Measurements from ENCODE around the gene ARHGEF1.

Gene ARHGEF1

DNA sequence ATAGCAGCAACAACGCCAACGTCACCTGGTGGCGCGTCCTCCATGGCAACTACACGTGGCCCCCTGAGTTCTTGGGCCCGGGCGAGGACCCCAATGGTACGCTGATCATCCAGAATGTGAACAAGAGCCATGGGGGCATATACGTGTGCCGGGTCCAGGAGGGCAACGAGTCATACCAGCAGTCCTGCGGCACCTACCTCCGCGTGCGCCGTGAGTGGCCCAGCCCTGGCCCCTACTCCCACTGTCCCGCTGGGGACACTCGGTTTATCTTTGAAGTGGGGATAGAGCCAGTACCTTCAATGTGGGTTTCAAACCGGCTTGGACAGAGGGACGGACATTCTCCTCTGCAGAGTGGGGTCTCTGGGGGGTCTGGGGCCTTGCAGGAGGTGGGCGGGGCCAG, 3.9 kb upstream of the ARHGEF1 start:
- FAIRE-seq = no peak

DNA sequence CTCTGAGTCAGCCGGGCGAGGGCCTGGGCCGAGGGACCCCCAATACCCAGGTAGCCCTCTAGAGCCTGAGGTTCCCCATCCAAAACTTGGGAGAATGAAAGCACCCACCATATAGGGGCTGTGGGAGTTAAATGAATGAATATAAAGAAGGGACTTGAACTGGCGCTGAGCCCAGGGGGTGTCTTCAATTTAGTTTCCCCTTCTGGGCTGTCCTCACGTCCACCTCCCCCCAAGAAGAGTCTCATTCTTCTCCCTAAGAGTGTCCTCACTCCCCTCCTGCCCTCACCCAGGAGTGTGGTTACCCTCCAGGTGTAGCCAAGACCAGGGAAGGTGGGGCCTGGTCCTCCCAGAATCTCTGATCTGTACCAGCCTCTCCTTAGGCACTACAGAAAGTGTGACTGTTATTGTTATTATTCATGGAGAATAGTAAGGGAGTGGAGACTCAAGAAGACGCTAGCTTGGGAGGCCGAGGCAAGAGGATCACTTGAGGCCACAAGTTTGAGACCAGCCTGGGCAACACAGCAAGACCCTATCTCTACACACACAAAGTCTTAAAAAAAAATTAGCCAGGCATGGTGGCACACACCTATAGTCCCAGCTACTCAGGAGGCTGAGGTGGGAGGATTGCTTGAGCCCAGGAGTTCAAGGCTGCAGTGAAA, 3.2 kb upstream of the ARHGEF1 start:
- DNase-seq (ENCODE audit: extremely low spot score, insufficient read length, low read depth) (no peak), FAIRE-seq (no peak)

More for the DNA sequence above, 3.9 kb upstream of the ARHGEF1 start:
- no peak for DNase-seq (ENCODE audit: extremely low spot score, insufficient read length, low read depth)

GRCh38 chr19:41880329-41880708, 2.7 kb upstream of the ARHGEF1 start:
- DNase-seq (ENCODE audit: extremely low spot score, insufficient read length, low read depth) (no peak), FAIRE-seq (no peak)

- no peak for DNase-seq (ENCODE audit: extremely low spot score, insufficient read length, low read depth)
- no peak for FAIRE-seq
Observed at GRCh38 chr19:41883463-41883820, 458 bp downstream of the ARHGEF1 start.

GRCh38 chr19:41883821-41884733, 1.1 kb downstream of the ARHGEF1 start:
- DNase-seq (ENCODE audit: extremely low spot score, insufficient read length, low read depth) (peak; percentile 93), FAIRE-seq (peak; percentile 98)

GRCh38 chr19:41886761-41887710, 4.1 kb downstream of the ARHGEF1 start:
- FAIRE-seq = peak; percentile 92
- DNase-seq (ENCODE audit: extremely low spot score, insufficient read length, low read depth) = no peak

DNA sequence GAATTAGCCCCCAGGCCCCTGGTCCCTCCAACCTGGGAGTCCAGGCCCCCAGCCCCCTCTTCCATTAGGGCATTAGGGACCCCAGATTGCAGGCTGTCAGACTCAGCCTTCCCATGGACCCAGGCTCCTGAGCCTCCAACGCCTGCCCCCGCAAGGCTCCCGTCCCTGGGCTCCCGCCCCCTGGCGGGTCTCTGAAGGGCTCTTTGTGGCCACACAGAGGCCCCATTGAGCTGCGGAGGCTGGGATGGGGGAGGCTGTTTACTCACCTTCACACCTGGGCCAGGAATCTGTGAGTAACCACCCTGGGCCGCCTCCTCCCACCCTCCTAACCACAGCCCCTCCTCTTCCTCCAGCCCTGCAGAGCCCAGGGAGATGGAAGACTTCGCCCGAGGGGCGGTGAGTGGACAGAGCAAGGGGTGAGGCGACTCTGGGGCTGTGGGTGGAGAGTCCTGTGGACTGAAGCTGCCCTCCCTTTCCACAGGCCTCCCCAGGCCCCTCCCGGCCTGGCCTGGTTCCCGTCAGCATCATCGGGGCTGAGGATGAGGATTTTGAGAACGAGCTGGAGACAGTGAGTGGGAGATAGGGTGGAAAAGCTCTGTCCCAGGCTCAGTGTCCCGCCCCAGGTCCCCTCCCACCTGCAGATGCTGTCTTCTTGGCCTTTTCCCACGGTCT, 4.9 kb downstream of the ARHGEF1 start:
- DNase-seq (ENCODE audit: extremely low spot score, insufficient read length, low read depth) (no peak), FAIRE-seq (peak; percentile 80)

DNA sequence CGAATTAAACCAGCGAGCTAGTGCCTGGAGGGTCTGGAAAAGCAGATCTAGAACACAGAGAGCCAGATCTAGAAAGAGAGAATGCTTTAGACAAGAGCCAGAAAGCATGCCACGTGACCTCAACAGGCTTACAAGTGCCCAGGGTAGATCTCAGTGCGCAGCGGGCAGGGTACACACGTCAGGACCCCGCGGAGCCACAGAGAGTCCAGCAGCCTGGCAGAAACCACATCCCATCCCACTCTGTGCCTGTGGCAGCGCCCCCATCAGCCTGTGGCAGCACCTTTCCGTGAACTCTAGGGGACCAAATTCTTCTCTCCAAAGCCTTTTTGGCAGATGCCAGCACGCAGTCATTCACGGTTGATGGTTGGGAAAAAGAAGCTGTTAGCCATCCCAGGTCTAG, 5.9 kb downstream of the ARHGEF1 start:
- FAIRE-seq (no peak), DNase-seq (ENCODE audit: extremely low spot score, insufficient read length, low read depth) (no peak)

DNA sequence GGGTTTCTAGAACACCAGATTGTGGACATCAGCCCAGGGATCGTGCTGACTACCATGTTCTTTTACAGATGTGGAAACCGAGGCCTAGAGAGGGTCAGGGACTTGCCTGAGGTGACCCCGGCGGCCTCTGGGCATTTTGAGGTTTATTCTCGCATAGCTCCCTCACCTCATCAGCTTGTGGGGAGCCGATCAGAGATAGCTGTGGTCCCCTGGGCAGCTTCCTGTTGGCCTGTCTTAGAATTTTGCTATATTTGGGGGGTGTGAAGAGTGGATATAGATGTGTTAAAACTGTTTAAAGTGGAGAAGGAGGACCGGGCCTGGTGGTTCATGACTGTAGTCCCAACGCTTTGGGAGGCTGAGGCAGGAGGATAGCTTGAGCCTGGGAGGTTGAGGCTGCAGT, 6.9 kb downstream of the ARHGEF1 start:
- no peak for DNase-seq (ENCODE audit: extremely low spot score, insufficient read length, low read depth)
- no peak for FAIRE-seq

DNA sequence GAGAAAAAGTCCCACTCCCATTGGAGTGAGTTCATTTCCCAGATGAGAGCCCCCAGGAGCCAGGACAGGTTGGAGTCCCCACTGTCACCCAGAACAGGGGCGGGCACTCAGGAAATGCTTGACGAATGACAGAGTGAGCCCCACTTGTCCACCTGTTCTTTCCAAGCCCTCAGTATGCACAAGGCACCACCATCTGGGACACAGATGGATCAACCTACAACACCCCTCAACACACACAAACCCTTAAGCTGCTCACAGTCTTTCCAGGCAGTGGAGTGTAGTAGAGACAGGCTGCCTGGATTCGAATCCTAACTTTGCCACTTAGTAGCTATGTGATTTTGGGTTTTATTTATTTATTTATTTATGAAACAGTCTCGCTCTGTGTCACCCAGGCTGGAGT, 8.0 kb downstream of the ARHGEF1 start:
- FAIRE-seq (no peak), DNase-seq (ENCODE audit: extremely low spot score, insufficient read length, low read depth) (no peak)

- DNase-seq (ENCODE audit: extremely low spot score, insufficient read length, low read depth) (no peak), FAIRE-seq (no peak)
Observed at GRCh38 chr19:41892173-41892902, 9.4 kb downstream of the ARHGEF1 start.

- DNase-seq (ENCODE audit: extremely low spot score, insufficient read length, low read depth) = no peak
Observed at GRCh38 chr19:41893899-41894298, 10.9 kb downstream of the ARHGEF1 start.

GRCh38 chr19:41894350-41894749, 11.4 kb downstream of the ARHGEF1 start:
- FAIRE-seq (no peak), DNase-seq (ENCODE audit: extremely low spot score, insufficient read length, low read depth) (no peak)

More at GRCh38 chr19:41893899-41894298, 10.9 kb downstream of the ARHGEF1 start:
- no peak for FAIRE-seq

DNA sequence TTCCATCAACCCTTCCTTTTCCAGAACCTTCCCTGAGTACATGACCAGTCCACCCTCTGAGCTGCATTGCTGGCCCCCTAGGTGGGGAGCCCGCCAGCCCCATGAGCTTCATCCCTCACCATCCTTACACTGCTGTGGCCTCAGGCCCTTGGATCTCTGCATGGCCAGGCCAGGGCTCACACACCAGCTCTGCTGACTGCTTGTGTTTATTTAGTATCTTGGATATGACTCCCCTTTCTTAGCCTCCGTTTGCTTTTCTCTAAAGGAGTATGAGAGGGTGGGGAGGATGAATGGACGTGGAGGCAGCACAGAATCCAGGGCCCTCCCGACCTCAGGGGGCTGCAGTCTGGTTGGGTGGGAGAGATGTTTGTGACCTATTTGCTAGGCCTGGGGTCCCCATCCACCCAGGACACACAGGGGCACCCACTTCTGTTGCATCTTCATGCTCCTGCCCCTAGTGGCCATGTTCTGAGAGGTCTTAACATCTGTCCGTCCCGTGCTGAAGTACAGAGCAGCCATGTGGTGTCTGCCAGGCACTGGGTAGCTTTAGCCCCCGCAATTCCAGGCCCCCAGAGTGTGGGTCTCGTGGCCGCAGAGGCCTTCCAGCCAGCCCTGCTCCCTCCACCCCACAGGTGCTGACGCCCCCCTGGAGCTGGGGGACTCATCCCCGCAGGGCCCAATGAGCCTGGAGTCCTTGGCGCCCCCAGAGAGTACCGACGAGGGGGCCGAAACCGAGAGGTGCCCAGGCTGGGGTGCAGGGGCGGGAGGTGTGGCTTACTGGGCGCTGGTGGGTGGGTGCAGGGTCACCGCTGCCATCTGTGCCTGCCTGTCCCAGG, 13.0 kb downstream of the ARHGEF1 start:
- FAIRE-seq = no peak
- no peak for DNase-seq (ENCODE audit: extremely low spot score, insufficient read length, low read depth)

GRCh38 chr19:41896581-41896942, 13.6 kb downstream of the ARHGEF1 start:
- DNase-seq (ENCODE audit: extremely low spot score, insufficient read length, low read depth) (no peak), FAIRE-seq (no peak)

DNA sequence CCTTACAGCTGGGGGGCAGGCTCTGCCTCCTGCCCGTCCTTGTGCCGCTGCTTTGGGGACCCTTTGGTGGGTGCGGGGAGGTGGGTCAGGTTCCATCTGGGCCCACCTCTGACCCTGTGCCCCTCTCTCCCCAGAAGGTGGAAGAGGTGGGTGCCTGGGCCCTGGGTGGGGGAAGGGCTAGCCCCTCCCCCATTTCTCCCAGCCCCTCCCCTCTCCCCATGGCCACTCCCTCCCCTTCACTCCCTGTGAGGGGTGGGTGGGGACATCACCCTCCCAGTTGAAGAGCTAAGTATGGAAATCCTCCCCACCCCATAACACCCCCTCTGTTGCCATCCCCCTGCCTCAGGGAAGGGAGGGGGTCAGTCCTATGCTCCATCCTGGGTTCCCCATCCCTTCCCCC, 14.2 kb downstream of the ARHGEF1 start:
- no peak for FAIRE-seq
- no peak for DNase-seq (ENCODE audit: extremely low spot score, insufficient read length, low read depth)

GRCh38 chr19:41897820-41898219, 14.8 kb downstream of the ARHGEF1 start:
- FAIRE-seq = no peak
- DNase-seq (ENCODE audit: extremely low spot score, insufficient read length, low read depth) = no peak

DNA sequence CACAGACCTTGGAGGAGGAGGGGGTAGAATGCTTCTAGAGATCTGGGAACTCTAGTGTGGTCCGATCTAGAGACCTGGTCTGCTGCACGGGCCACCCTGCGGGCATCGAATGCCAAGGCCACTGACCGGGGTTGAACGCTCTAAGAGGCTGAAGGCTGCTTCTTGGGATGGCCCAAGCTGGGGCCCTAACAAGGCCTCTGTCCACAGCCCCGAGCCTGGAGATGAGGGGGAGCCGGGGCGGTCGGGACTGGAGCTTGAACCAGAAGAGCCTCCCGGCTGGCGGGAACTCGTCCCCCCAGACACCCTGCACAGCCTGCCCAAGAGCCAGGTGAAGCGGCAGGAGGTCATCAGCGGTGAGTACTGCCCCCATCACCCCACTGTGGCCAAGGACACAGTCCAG, 15.3 kb downstream of the ARHGEF1 start:
- no peak for FAIRE-seq
- DNase-seq (ENCODE audit: extremely low spot score, insufficient read length, low read depth) = no peak

All from GM18507 (cell line).